Measurements from ENCODE around the gene SH3PXD2A. TPM values are rescaled to one million over a fixed set of nuclear protein-coding genes. Genes with fewer than 3 reads are reported as not detected.

SH3PXD2A gene
- total and polyA plus RNA-seq, 2 donors (not counting 1 experiment from before 2014, with no cell fraction given), result 3.2 to 33.5 TPM

DNA sequence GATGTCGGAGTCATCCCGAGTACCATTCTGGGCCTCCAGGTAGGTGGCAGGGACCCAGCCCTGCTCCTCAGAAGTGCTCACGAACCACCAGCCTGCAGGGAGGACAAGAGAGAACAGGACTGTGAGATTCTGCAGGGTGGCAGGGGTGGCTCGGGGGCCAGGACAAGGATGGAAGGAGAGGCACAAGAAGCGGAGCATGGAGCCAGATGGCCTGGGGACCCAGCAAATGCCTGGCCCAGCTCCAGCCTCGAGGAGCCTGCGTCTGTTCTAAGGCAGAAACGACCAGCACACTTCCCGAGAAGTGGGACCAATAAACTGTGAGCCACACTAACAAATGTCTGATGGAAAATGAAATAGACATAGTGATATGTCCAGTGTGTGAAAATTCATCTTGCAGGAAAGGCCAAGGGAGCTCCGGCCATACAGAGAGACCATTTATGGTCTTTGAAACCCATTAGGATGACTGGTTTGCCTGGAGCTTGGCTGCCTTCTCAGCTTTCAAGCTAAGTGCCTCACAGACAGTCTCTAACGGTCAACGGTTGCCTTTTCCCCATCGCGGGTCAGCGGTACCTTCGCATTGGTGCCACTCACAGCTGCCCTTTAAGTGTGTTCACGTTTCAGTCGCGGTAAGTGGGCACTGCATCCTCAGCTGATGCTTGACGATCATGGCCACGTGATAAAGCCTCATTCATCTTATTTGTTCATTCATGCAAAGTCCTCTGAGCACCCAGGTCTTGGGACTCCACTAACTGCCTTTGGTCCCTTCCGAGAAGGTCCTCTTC is 228.1 kb downstream of the SH3PXD2A start:
- H3K9me3 ChIP-seq (ENCODE audit: control extremely low read depth in 1 of 3, control insufficient read depth in 2 of 3, insufficient read depth in 1 of 3, low read length in 2 of 3), result no peaks in the 10 kb centered on the region
- TF ChIP-seq EZH2 (IDR thresholded peaks at IDR 0.05; ENCODE audit: borderline replicate concordance, insufficient read depth, low read depth, low read length, poor library complexity, severe bottlenecking), result no peak
- TF ChIP-seq, protein P1, sequence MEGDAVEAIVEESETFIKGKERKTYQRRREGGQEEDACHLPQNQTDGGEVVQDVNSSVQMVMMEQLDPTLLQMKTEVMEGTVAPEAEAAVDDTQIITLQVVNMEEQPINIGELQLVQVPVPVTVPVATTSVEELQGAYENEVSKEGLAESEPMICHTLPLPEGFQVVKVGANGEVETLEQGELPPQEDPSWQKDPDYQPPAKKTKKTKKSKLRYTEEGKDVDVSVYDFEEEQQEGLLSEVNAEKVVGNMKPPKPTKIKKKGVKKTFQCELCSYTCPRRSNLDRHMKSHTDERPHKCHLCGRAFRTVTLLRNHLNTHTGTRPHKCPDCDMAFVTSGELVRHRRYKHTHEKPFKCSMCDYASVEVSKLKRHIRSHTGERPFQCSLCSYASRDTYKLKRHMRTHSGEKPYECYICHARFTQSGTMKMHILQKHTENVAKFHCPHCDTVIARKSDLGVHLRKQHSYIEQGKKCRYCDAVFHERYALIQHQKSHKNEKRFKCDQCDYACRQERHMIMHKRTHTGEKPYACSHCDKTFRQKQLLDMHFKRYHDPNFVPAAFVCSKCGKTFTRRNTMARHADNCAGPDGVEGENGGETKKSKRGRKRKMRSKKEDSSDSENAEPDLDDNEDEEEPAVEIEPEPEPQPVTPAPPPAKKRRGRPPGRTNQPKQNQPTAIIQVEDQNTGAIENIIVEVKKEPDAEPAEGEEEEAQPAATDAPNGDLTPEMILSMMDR (IDR thresholded peaks at IDR 0.05), result no peak
- no peaks in the 10 kb centered on the region for H3K27me3 ChIP-seq (replicated peaks in 1 of 4; ENCODE audit: control extremely low read depth in 1 of 4, control insufficient read depth in 3 of 4, insufficient read depth in 4 of 4, low read length in 3 of 4)
- ChIA-PET CTCF (no interaction called here), POLR2A (interaction anchor here (0.5 kb wide), 1 partner anchor 640 kb away, joined by 3 read pairs; no protein-coding TSS in a partner anchor)
- H3K36me3 ChIP-seq (replicated peaks in 1 of 2; ENCODE audit: control extremely low read depth in 1 of 2, control insufficient read depth in 1 of 2, extremely low read depth in 1 of 2, insufficient read depth in 2 of 2, low read length in 1 of 2), result peaks cover 0 to 6% of the 10 kb centered on the region in 2 experiments
- DNase-seq (no peak), ATAC-seq (ENCODE audit: low read depth) (no peak)
- no peak overlapping the region for H3K27ac ChIP-seq (ENCODE audit: low read length in 2 of 2)
- no peaks in the 10 kb centered on the region for H3K79me2 ChIP-seq (ENCODE audit: control insufficient read depth, insufficient read depth, low read length)
- intact Hi-C loops (cut with micrococcal nuclease), result no loop called here
- 94% methylated on average over 22 of the region's 22 CpGs for WGBS (ENCODE audit: insufficient coverage)
- Mint-ChIP-seq H3K4me1 (no peaks in the 10 kb centered on the region), H3K9me3 (ENCODE audit: insufficient read depth) (no peaks in the 10 kb centered on the region), H3K27ac (no peak overlapping the region), H3K27me3 (no peaks in the 10 kb centered on the region), H3K4me3 (no peak overlapping the region)
- no peaks in the 10 kb centered on the region for H4K20me1 ChIP-seq (ENCODE audit: control insufficient read depth, insufficient read depth, low read length, poor library complexity, severe bottlenecking)
- no peak overlapping the region for H3K4me2 ChIP-seq (replicated peaks; ENCODE audit: low read depth, low read length, poor library complexity, severe bottlenecking)
- no peaks in the 10 kb centered on the region for H3K4me1 ChIP-seq (ENCODE audit: control insufficient read depth in 2 of 2, insufficient read depth in 2 of 2, low read length in 2 of 2)
- no peak overlapping the region for H3K4me3 ChIP-seq (ENCODE audit: control extremely low read depth in 1 of 5, extremely low read depth in 1 of 5, insufficient read depth in 1 of 5, low read depth in 2 of 5, low read length in 4 of 5)
- H3K9ac ChIP-seq (ENCODE audit: low read length), result no peak overlapping the region
- no peak overlapping the region for H2AFZ ChIP-seq (ENCODE audit: insufficient read depth, low read depth, low read length, poor library complexity, severe bottlenecking)

DNA sequence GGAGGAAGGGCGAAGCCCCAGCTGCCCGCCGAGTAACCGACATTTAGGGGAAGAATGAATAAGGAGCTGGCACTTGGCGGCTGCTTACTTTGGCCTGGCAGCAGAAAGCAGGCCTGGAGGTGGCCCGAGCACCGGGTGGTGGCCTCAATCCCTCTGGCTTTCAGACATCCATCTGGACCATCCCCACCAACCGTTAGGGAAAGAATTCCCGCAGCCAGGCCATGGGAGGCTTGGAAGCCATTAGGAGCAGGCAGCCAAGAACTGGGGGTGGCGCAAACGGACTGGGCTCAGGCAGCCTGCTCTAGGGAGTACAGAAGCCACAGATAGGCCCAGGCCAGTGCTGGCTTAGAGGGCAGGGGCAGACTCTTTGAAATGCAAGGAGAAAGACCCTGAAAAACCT is 229.2 kb downstream of the SH3PXD2A start:
- Histone ChIP-seq H4K20me1 (ENCODE audit: control insufficient read depth, insufficient read depth, low read length, poor library complexity, severe bottlenecking) (no peaks in the 10 kb centered on the region), H3K9me3 (ENCODE audit: control extremely low read depth in 1 of 3, control insufficient read depth in 2 of 3, insufficient read depth in 1 of 3, low read length in 2 of 3) (no peaks in the 10 kb centered on the region), H3K79me2 (ENCODE audit: control insufficient read depth, insufficient read depth, low read length) (no peaks in the 10 kb centered on the region), H3K9ac (ENCODE audit: low read length) (no peak overlapping the region), H3K4me3 (ENCODE audit: control extremely low read depth in 1 of 5, extremely low read depth in 1 of 5, insufficient read depth in 1 of 5, low read depth in 2 of 5, low read length in 4 of 5) (no peak overlapping the region), H3K27ac (ENCODE audit: low read length in 2 of 2) (no peak overlapping the region), H3K4me1 (ENCODE audit: control insufficient read depth in 2 of 2, insufficient read depth in 2 of 2, low read length in 2 of 2) (no peaks in the 10 kb centered on the region), H3K27me3 (replicated peaks in 1 of 4; ENCODE audit: control extremely low read depth in 1 of 4, control insufficient read depth in 3 of 4, insufficient read depth in 4 of 4, low read length in 3 of 4) (no peaks in the 10 kb centered on the region), H3K36me3 (replicated peaks in 1 of 2; ENCODE audit: control extremely low read depth in 1 of 2, control insufficient read depth in 1 of 2, extremely low read depth in 1 of 2, insufficient read depth in 2 of 2, low read length in 1 of 2) (peaks cover 0 to 6% of the 10 kb centered on the region in 2 experiments), H2AFZ (ENCODE audit: insufficient read depth, low read depth, low read length, poor library complexity, severe bottlenecking) (no peak overlapping the region), H3K4me2 (replicated peaks; ENCODE audit: low read depth, low read length, poor library complexity, severe bottlenecking) (no peak overlapping the region)
- DNase-seq, result no peak
- no peaks in the 10 kb centered on the region for H3K9me3 Mint-ChIP-seq (ENCODE audit: insufficient read depth)
- POLR2A ChIA-PET, result no interaction called here
- TF ChIP-seq EZH2 (IDR thresholded peaks at IDR 0.05; ENCODE audit: borderline replicate concordance, insufficient read depth, low read depth, low read length, poor library complexity, severe bottlenecking), result no peak
- TF ChIP-seq, protein P1 (IDR thresholded peaks at IDR 0.05), result no peak
- CTCF ChIA-PET, result no interaction called here
- no peaks in the 10 kb centered on the region for H3K27me3 Mint-ChIP-seq
- H3K4me3 Mint-ChIP-seq, result no peak overlapping the region
- H3K27ac Mint-ChIP-seq, result no peak overlapping the region
- intact Hi-C loops (cut with micrococcal nuclease), result no loop called here
- no peak for ATAC-seq (ENCODE audit: low read depth)
- H3K4me1 Mint-ChIP-seq, result no peaks in the 10 kb centered on the region
- WGBS (ENCODE audit: insufficient coverage), result 94% methylated on average over 10 of the region's 11 CpGs
